Psoas muscle (tissue), 8 donors: ENCODE data around the gene MAP7. TPM values are rescaled to one million over a fixed set of nuclear protein-coding genes. Genes with fewer than 3 reads are reported as not detected.
"Not testable (repeated sequence)": the region's sequence is repeated elsewhere in the genome, so short reads cannot be mapped to it uniquely, and the experiment has no call there.

Source experiments
- ATAC-seq, 4 donors: fragments of 200-7000 bp; cut with Tn5 transposase; one replicate each; pipeline ENCODE4 v1.9.1; 2020; ENCODE audit warnings: moderate library complexity in 3 of 4, mild to moderate bottlenecking in 2 of 4
- DNase-seq, 2 donors: peaks; one replicate each; pipeline ENCODE4 v3.0.0-alpha.2; 2020
- H3K27ac ChIP-seq: fragments of 200-600 bp; one replicate; pipeline ENCODE4 v1.8.0; 2022
- H3K27me3 ChIP-seq, 3 donors: fragments of 200-600 bp in 1 of 3; one replicate each; pipeline versions ENCODE4 v1.6.1 to v1.8.0; 2013 to 2022; ENCODE audit warnings: low read length in 2 of 3, mild to moderate bottlenecking in 2 of 3, moderate library complexity in 1 of 3; ENCODE audit not compliant: insufficient read depth in 3 of 3
- H3K36me3 ChIP-seq, 2 donors: fragments of 200-600 bp in 1 of 2; one replicate each; pipeline versions ENCODE4 v1.6.1 to v1.8.0; 2013 to 2022; ENCODE audit warnings: low read depth in 1 of 2, mild to moderate bottlenecking in 1 of 2, moderate library complexity in 1 of 2; ENCODE audit not compliant: insufficient read depth in 1 of 2
- H3K4me1 ChIP-seq: fragments of 200-600 bp; one replicate; pipeline ENCODE4 v1.8.0; 2022
- H3K4me3 ChIP-seq: fragments of 200-600 bp; one replicate; pipeline ENCODE4 v1.8.0; 2022; ENCODE audit warnings: mild to moderate bottlenecking
- H3K9me3 ChIP-seq: fragments of 200-600 bp; one replicate; pipeline ENCODE4 v1.8.0; 2022
- WGBS, 3 donors: extraction: QIAGEN DNeasy Blood & Tissue Kit; methylation state at CpG; one replicate each; pipeline versions ENCODE4 v1.1.6 to v1.1.7; 2013; 5-methylcytosine and 5-hydroxymethylcytosine counted together
- intact Hi-C, 2 donors: fragments of 100-400 bp; cut with DNase I; formaldehyde crosslinking; loops; one replicate each; pipeline versions ENCODE4 v1.11.0 to v1.14.2; 2022
- polyA plus RNA-seq, 3 donors: library from polyadenylated mRNA; stranded (reverse); fragments of 200-250 nt; gene quantifications; one replicate each; pipeline ENCODE4 v1.2.3, GENCODE V29; 2013
- total RNA-seq, 4 donors: library from RNA; stranded (reverse); fragmentation: NEBNext Ultra II Directional in 2 of 4; extraction: Animal tissue kit (Norgen Biotek cat#: 25700) in 2 of 4; gene quantifications; one replicate each; pipeline versions ENCODE4 v1.2.1 to v1.2.4, GENCODE V29; 2021 to 2023
- TF ChIP-seq, protein P1 (sequence below): fragments of 200-600 bp; IDR thresholded peaks from one replicate; pipeline ENCODE4 v1.8.0; 2022; ENCODE audit warnings: antibody characterized with exemption
- donor health status: healthy with polysubstance abuse.
- donor health status: DM: no; HTN: no; CAD: no; lungs with moderate emphysema.
- donor health status: Bipolar disorder and iron deficiency.
- donor health status: healthy.
- donor health status: DM: yes; HTN: yes; CAD: no.
- donor health status: DM: no; HTN: no; CAD: no.
- donor health status: DM: no; HTN: no; CAD: no.
- donor health status: DM: yes; HTN: yes; CAD: no.

MAP7 gene
- total and polyA plus RNA-seq, 7 donors: 0.10 to 0.94 (median 0.32) TPM

DNA sequence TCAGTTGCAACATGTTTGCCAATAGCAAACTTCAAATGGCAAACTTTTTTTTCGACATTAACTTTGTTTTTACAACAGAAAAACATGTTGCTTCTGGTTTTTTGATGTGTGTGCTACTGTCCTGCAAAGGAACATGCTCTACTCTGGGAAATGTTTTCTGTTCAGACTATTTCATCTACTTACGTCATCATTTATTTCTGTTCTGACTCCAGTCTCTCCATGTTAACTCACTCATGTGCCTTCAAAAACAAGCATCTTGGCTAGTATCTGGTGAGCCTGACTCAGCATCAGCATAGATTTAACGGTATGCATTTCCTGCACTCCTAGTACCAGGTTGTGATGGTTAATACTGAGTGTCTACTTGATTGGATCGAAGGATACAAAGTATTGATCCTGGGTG, 36.1 kb upstream of the MAP7 start:
- peaks cover 25% of the 10 kb centered on the region for H3K4me1 ChIP-seq
- peaks cover 0 to 16% of the 10 kb centered on the region in 2 donors for H3K36me3 ChIP-seq
- H3K9me3 ChIP-seq: no peaks in the 10 kb centered on the region
- peak; percentile 66 to 92 (median 82) for ATAC-seq
- H3K27me3 ChIP-seq: no peaks in the 10 kb centered on the region
- H3K4me3 ChIP-seq: no peak overlapping the region
- H3K27ac ChIP-seq: peak overlapping the region; percentile 78
- WGBS, 3 donors: 41 to 55% (median 46%) methylated on average over 4 of the region's 4 CpGs
- intact Hi-C loops: loop anchor here in 1 of 2 donors (10.0 kb wide), 1 partner anchor 1059 kb away; no protein-coding TSS in a partner anchor
- DNase-seq: no peak
- TF ChIP-seq, protein P1, sequence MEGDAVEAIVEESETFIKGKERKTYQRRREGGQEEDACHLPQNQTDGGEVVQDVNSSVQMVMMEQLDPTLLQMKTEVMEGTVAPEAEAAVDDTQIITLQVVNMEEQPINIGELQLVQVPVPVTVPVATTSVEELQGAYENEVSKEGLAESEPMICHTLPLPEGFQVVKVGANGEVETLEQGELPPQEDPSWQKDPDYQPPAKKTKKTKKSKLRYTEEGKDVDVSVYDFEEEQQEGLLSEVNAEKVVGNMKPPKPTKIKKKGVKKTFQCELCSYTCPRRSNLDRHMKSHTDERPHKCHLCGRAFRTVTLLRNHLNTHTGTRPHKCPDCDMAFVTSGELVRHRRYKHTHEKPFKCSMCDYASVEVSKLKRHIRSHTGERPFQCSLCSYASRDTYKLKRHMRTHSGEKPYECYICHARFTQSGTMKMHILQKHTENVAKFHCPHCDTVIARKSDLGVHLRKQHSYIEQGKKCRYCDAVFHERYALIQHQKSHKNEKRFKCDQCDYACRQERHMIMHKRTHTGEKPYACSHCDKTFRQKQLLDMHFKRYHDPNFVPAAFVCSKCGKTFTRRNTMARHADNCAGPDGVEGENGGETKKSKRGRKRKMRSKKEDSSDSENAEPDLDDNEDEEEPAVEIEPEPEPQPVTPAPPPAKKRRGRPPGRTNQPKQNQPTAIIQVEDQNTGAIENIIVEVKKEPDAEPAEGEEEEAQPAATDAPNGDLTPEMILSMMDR: no peak

DNA sequence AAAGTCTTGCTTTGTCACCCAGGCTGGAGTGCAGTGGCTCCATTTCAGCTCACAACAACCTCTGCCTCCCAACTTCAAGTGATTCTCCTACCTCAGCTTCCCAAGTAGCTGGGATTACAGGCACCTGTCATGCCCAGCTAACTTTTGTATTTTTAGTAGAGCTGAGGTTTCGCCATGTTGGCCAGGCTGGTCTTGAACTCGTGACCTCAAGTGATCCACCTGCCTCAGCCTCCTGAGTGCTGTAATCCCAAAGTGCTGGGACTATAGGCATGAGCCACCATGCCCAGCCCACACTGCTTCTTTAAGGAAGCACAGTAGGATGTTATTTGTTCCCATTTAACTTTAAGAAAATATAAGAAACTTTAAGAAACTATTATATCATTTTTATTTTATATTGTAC, 35.3 kb upstream of the MAP7 start:
- H3K4me3 ChIP-seq, DNase-seq, H3K9me3 ChIP-seq, H3K27me3 ChIP-seq: not testable (repeated sequence)
- intact Hi-C loops: loop anchor here in 1 of 2 donors (10.0 kb wide), 1 partner anchor 1059 kb away; no protein-coding TSS in a partner anchor
- Histone ChIP-seq H3K4me1 (peaks cover 25% of the 10 kb centered on the region), H3K27ac (peak overlapping the region; percentile 78), H3K36me3 (peaks cover 0 to 12% of the 10 kb centered on the region in 2 donors)
- peak in 3 of 4 donors; percentile 57 to 72 (median 62) for ATAC-seq
- WGBS, 3 donors: 43 to 81% (median 50%) methylated on average over 2 of the region's 2 CpGs

DNA sequence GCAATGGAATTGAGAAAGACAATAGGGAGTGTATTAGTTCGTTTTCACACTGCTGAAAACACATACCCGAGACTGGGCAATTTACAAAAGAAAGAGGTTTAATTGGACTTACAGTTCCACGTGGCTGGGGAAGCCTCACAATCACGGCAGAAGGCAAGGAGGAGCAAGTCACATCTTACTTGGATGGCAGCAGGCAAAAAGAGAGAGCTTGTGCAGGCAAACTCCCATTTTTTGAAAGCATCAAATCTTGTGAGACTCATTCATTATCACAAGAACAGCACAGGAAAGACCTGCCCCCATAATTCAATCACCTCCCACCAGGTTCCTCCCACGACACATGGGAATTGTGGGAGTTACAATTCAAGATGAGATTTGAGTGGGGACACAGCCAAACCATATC, 34.1 kb upstream of the MAP7 start:
- H3K36me3 ChIP-seq: peaks cover 0 to 16% of the 10 kb centered on the region in 2 donors
- not testable (repeated sequence) for H3K27me3 ChIP-seq, H3K9me3 ChIP-seq, H3K4me3 ChIP-seq, ATAC-seq, DNase-seq
- peaks cover 25% of the 10 kb centered on the region for H3K4me1 ChIP-seq
- H3K27ac ChIP-seq: peak overlapping the region; percentile 78
- 79 to 96% (median 86%) methylated on average over 5 of the region's 5 CpGs for WGBS, 3 donors
- intact Hi-C loops: loop anchor here in 1 of 2 donors (5.0 to 10.0 kb wide), 2 partner anchors 208 to 1061 kb away; partner anchors contain the start of gene MAP3K5

DNA sequence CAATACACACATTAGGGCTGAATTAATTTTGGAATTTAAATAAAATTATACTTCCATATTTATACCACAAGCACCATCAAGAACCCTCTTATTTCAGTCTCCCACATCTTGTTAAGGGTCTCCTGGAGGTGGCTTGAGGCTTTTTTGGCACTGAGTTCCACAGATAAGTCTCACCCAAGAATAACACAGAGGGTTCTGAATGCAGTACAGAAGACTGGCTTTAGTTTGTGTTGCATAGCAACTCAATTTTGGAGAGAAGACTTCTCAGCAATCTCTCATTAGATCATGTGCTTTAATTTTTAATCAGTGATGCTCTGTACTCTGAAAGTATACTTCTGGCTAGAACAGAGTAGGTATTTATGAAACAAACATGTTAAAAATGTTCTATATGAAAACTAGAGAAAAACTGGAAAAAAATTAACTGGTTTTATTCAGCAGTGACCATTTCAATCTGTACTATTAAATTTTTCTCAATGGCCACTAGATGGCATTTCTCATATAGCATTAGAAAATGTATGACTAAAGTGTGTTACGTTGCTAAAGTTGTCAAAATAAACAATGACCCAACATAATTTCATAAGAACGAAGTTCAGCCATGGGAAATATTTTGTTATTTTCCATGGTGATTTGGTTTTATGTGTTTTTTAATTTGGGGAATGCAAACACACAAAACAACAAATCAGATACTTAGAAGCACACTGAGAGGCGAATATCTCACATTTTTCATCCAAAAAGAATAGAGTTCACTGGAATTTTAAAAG, 32.7 kb upstream of the MAP7 start:
- intact Hi-C loops: loop anchor here (2.0 to 10.0 kb wide), 3 partner anchors 209 to 1062 kb away; partner anchors contain the start of gene MAP3K5 (in 2 of the 2)
- ATAC-seq: peak in 2 of 4 donors; percentile 55 to 77
- Histone ChIP-seq H3K4me3 (peak overlapping the region; percentile 16), H3K36me3 (peaks cover 0 to 29% of the 10 kb centered on the region in 2 donors), H3K4me1 (peaks cover 25% of the 10 kb centered on the region), H3K27ac (peak overlapping the region; percentile 60), H3K9me3 (no peaks in the 10 kb centered on the region), H3K27me3 (no peaks in the 10 kb centered on the region)
- no peak for DNase-seq
- TF ChIP-seq, protein P1: peak; percentile 65
- 27 to 32% (median 28%) methylated on average over 3 of the region's 3 CpGs for WGBS, 3 donors

DNA sequence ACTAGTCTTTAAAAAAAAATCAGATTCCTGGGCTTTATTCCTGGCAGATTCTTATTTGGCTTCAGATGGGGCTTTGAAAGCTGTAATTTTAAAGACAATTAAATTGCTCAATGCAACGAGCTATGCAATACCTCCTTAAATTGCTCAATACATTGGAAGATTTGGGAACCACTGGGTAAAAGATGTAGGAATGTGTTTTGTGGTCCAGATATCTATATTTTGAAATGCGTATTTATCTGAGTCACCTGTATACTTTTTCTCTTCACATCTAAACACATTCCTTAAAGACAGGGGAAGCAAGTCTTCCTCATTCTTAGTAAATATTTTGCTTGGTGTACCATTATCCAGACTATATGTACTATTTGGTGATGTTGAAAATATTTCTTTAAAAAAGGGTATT, 29.6 kb upstream of the MAP7 start:
- intact Hi-C loops: loop anchor here in 1 of 2 donors (5.0 to 10.0 kb wide), 2 partner anchors 213 to 1065 kb away; partner anchors contain the start of gene MAP3K5
- Histone ChIP-seq H3K36me3 (peaks cover 0 to 40% of the 10 kb centered on the region in 2 donors), H3K4me1 (peaks cover 5% of the 10 kb centered on the region), H3K27ac (no peak overlapping the region), H3K27me3 (no peaks in the 10 kb centered on the region), H3K9me3 (no peaks in the 10 kb centered on the region), H3K4me3 (no peak overlapping the region)
- WGBS, 3 donors: 87 to 91% (median 88%) methylated on average over 2 of the region's 2 CpGs
- TF ChIP-seq, protein P1: no peak
- ATAC-seq (no peak), DNase-seq (no peak)
